Endodermal cell (in vitro differentiated cells): ENCODE results near the gene PIEZO2. TPM values are rescaled to one million over a fixed set of nuclear protein-coding genes. Genes with fewer than 3 reads are reported as not detected.
"Not testable (repeated sequence)": the region's sequence is repeated elsewhere in the genome, so short reads cannot be mapped to it uniquely, and the experiment has no call there.

ENCODE experiments used
- DNase-seq: peaks from one replicate; pipeline ENCODE4 v3.0.0-alpha.2; 2017
- H3K27ac ChIP-seq: 2 replicates; pipeline ENCODE4 v1.5.1; 2013; ENCODE audit warnings: mild to moderate bottlenecking, low read depth, low read length, moderate library complexity
- H3K27me3 ChIP-seq: 2 replicates; pipeline ENCODE4 v1.6.1; 2013; ENCODE audit warnings: mild to moderate bottlenecking, low read length, moderate library complexity; ENCODE audit not compliant: insufficient read depth, control insufficient read depth, poor library complexity, severe bottlenecking
- H3K36me3 ChIP-seq: 2 replicates; pipeline ENCODE4 v1.7.0; 2013; ENCODE audit warnings: mild to moderate bottlenecking, low read length, moderate library complexity; ENCODE audit not compliant: control insufficient read depth, insufficient read depth
- H3K4me1 ChIP-seq: one replicate; pipeline ENCODE4 v1.7.0; 2013; ENCODE audit warnings: low read length; ENCODE audit not compliant: control insufficient read depth, insufficient read depth
- H3K4me3 ChIP-seq: 2 replicates; pipeline ENCODE4 v1.5.1; 2013; ENCODE audit warnings: mild to moderate bottlenecking, low read length, moderate library complexity
- H3K9ac ChIP-seq: 2 replicates; pipeline ENCODE4 v1.6.1; 2013; ENCODE audit warnings: mild to moderate bottlenecking, low read length, moderate library complexity; ENCODE audit not compliant: poor library complexity, severe bottlenecking; ENCODE audit errors: extremely low read depth
- H3K9me3 ChIP-seq: 2 replicates; pipeline ENCODE4 v1.6.1; 2013; ENCODE audit warnings: mild to moderate bottlenecking, low read length, moderate library complexity; ENCODE audit not compliant: control insufficient read depth
- H3K27ac Mint-ChIP-seq: 2 replicates; pipeline ENCODE4 v1.8.0; 2020; ENCODE audit warnings: mixed read lengths
- H3K27me3 Mint-ChIP-seq: 2 replicates; pipeline ENCODE4 v1.8.0; 2021; ENCODE audit warnings: mild to moderate bottlenecking, mixed read lengths; ENCODE audit not compliant: insufficient read depth
- H3K36me3 Mint-ChIP-seq: 2 replicates; pipeline ENCODE4 v1.8.0; 2020; ENCODE audit warnings: low read depth, mixed read lengths
- H3K4me1 Mint-ChIP-seq: 2 replicates; pipeline ENCODE4 v1.8.0; 2020; ENCODE audit warnings: mixed read lengths
- H3K4me3 Mint-ChIP-seq: 2 replicates; pipeline ENCODE4 v1.8.0; 2020; ENCODE audit warnings: mild to moderate bottlenecking, moderate library complexity, mixed read lengths
- H3K9me3 Mint-ChIP-seq: 2 replicates; pipeline ENCODE4 v1.8.0; 2020; ENCODE audit warnings: mild to moderate bottlenecking, mixed read lengths
- WGBS, 2 experiments: methylation state at CpG; one replicate each; pipeline versions ENCODE4 v1.1.5 to v1.1.7; 2013; ENCODE audit warnings: missing lambda C conversion rate in 2 of 2, mixed read lengths in 1 of 2; ENCODE audit not compliant: insufficient coverage in 1 of 2, insufficient read length in 1 of 2; 5-methylcytosine and 5-hydroxymethylcytosine counted together
- total RNA-seq, 2 donors: library from RNA; stranded (reverse); fragmentation: NEBNext Ultra II Directional in 1 of 2; extraction: Animal tissue kit (Norgen Biotek cat#: 25700) in 1 of 2; gene quantifications; 2 replicates in 1 of 2; 3 replicates in 1 of 2; pipeline ENCODE4 v1.2.1, GENCODE V29; 2021
- TF ChIP-seq, protein P1 (sequence below): fragments of 200-600 bp; sonication (generic); conservative IDR thresholded peaks from 2 replicates; pipeline ENCODE4 v1.5.0; 2021; ENCODE audit warnings: antibody characterized with exemption, mild to moderate bottlenecking

PIEZO2 gene
- total RNA-seq, 2 donors from 2014 or later = 7.3 to 12.1 TPM

DNA sequence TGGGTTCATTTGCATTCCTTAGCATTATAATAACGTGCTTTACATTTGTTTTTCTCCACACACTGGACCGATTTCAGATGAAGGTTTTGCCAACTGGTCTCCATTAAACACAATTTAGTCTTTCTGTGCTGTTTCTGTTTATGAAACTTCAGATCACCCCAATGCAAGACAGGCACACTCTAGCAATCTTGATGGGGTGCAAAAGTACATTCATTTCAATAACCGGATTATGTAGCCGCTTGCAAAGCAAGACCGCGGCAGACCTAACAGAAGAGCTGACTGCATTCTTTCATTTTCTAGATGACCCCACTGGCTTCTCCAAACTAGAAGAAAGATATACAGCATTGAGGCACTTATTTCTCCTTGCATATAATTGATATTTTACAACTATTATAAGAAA is 301.5 kb downstream of the PIEZO2 start:
- TF ChIP-seq, protein P1, sequence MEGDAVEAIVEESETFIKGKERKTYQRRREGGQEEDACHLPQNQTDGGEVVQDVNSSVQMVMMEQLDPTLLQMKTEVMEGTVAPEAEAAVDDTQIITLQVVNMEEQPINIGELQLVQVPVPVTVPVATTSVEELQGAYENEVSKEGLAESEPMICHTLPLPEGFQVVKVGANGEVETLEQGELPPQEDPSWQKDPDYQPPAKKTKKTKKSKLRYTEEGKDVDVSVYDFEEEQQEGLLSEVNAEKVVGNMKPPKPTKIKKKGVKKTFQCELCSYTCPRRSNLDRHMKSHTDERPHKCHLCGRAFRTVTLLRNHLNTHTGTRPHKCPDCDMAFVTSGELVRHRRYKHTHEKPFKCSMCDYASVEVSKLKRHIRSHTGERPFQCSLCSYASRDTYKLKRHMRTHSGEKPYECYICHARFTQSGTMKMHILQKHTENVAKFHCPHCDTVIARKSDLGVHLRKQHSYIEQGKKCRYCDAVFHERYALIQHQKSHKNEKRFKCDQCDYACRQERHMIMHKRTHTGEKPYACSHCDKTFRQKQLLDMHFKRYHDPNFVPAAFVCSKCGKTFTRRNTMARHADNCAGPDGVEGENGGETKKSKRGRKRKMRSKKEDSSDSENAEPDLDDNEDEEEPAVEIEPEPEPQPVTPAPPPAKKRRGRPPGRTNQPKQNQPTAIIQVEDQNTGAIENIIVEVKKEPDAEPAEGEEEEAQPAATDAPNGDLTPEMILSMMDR = no peak
- H3K27ac ChIP-seq = no peak overlapping the region
- no peak for DNase-seq
- Mint-ChIP-seq H3K27me3 (no peaks in the 10 kb centered on the region), H3K4me3 (no peak overlapping the region), H3K27ac (no peak overlapping the region), H3K36me3 (peaks cover 2% of the 10 kb centered on the region), H3K9me3 (peaks cover 3% of the 10 kb centered on the region), H3K4me1 (peaks cover 5% of the 10 kb centered on the region)
- H3K4me3 ChIP-seq = no peak overlapping the region
- no peaks in the 10 kb centered on the region for H3K9me3 ChIP-seq
- no peak overlapping the region for H3K9ac ChIP-seq
- H3K4me1 ChIP-seq = no peaks in the 10 kb centered on the region
- 69 to 89% methylated on average over 4 to 6 of the region's 6 CpGs for whole genome bisulfite sequencing, 2 experiments
- no peaks in the 10 kb centered on the region for H3K36me3 ChIP-seq
- no peaks in the 10 kb centered on the region for H3K27me3 ChIP-seq

DNA sequence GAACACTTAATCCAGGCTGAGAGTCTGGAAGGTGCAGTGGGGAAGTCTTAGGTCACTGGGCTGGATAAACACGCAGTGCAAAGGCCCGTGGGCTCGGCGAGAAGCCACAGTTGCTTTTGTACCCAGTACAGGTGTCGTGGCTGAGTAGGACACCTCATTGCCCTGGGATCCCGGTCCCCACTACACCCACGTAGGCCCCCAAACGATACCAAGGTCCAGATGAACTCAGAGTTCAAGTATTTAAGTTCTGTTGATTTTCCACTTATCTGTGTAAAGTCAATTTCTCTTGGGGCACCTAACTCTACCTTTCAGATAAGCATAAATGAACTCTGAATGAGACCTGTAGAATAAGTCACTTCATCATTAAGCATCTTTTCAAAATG is 302.0 kb downstream of the PIEZO2 start:
- Mint-ChIP-seq H3K4me1 (peaks cover 5% of the 10 kb centered on the region), H3K36me3 (peaks cover 2% of the 10 kb centered on the region)
- WGBS, 2 experiments = 96 to 100% methylated on average over 4 to 8 of the region's 8 CpGs

DNA sequence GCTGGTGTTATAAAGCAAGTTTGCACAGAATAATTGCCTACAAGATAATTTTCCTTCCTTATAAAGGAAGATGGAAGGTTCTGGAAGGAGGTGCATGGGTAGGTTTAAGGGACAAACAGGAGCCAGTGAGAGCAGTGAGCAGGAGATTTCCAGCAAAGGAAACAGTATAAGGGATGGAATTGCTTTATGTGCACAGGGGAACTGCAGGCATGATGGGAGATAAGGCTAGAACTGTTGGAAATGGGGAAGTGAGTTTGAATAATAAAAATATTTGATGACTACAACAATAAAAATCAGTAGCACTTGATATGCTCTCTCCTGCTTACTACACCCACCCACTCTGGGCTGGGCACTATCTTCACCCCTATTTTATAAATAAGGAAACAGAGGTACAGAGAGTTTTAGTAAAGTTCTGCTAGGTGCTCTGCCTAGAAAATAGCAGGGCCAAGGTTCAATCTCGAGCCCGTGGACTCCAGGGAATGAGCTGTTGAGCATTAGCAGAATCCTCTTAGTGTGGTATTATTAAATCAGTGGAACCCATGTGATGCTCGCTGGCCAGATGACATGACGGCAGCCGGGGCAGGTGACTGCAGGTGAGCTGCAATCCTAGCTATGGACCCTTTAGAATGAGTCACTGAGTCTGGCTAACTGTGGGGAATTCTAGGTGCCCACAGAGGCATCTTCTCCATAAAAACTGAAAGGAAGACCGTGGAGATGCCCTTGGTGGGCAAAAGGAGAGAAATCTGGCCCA is 302.5 kb downstream of the PIEZO2 start:
- Histone ChIP-seq H3K27ac (no peak overlapping the region), H3K4me1 (no peaks in the 10 kb centered on the region), H3K9ac (no peak overlapping the region), H3K27me3 (no peaks in the 10 kb centered on the region), H3K4me3 (no peak overlapping the region), H3K36me3 (no peaks in the 10 kb centered on the region), H3K9me3 (no peaks in the 10 kb centered on the region)
- TF ChIP-seq, protein P1 = no peak
- Mint-ChIP-seq H3K27ac (no peak overlapping the region), H3K27me3 (no peaks in the 10 kb centered on the region), H3K9me3 (peaks cover 3% of the 10 kb centered on the region), H3K4me3 (no peak overlapping the region), H3K4me1 (peaks cover 5% of the 10 kb centered on the region), H3K36me3 (peaks cover 2% of the 10 kb centered on the region)
- DNase-seq = no peak
- 95 to 96% methylated on average over 6 of the region's 6 CpGs for WGBS, 2 experiments

More for the DNA sequence above, 302.0 kb downstream of the PIEZO2 start:
- Histone ChIP-seq H3K9me3 (no peaks in the 10 kb centered on the region), H3K27me3 (no peaks in the 10 kb centered on the region), H3K9ac (no peak overlapping the region), H3K4me3 (no peak overlapping the region), H3K4me1 (no peaks in the 10 kb centered on the region), H3K36me3 (no peaks in the 10 kb centered on the region), H3K27ac (no peak overlapping the region)
- DNase-seq = no peak
- Mint-ChIP-seq H3K4me3 (no peak overlapping the region), H3K27ac (no peak overlapping the region), H3K27me3 (no peaks in the 10 kb centered on the region), H3K9me3 (peaks cover 3% of the 10 kb centered on the region)
- TF ChIP-seq, protein P1 = no peak

DNA sequence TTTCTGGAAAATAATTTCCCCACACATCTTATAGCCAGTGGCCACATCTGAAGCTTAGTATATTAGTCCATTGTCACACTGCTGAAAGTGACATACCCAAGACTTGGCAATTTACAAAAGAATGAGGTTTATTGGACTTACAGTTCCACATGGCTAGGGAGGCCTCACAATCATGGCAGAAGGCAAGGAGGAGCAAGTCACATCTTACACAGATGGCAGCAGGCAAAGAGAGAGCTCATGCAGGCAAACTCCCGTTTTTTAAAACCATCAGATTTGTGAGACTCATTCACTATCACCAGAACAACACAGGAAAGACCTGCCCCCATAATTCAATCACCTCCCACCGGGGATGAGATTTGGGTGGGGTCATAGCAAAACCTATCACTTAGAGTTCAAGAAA is 303.3 kb downstream of the PIEZO2 start:
- H3K27ac Mint-ChIP-seq, H3K27ac ChIP-seq, H3K9me3 Mint-ChIP-seq, H3K4me3 ChIP-seq, H3K36me3 Mint-ChIP-seq, H3K9ac ChIP-seq, H3K9me3 ChIP-seq, H3K4me1 ChIP-seq, H3K36me3 ChIP-seq, H3K4me1 Mint-ChIP-seq, H3K27me3 Mint-ChIP-seq, DNase-seq, H3K27me3 ChIP-seq, H3K4me3 Mint-ChIP-seq: not testable (repeated sequence)
- WGBS, 2 experiments = 85% methylated on average over 1 of the region's 2 CpGs; no CpG with 5 or more reads in 1 of the 2 experiments
